Activated CD8-positive, alpha-beta T cell treated with anti-CD3 and anti-CD28 coated beads, Interleukin-2, amount 10 ng/mL, durations not matched to agents 7 days and 5 days (primary cell): ENCODE measurements around the gene DUOX1. TPM values are rescaled to one million over a fixed set of nuclear protein-coding genes. Genes with fewer than 3 reads are reported as not detected.

ENCODE experiments used
- ATAC-seq: fragments of 150-1000 bp; cut with Tn5 transposase; one replicate; pipeline ENCODE4 v1.10.0; 2021; ENCODE audit warnings: moderate library complexity
- CTCF ChIA-PET: fragments of 350-600 bp; sonication (Branson Sonifier 250); formaldehyde crosslinking; loops from one replicate; lab custom pipeline; 2021; ENCODE audit warnings: antibody characterized with exemption; lab: Charles Lee
- POLR2A ChIA-PET: fragments of 350-600 bp; sonication (Branson Sonifier 250); formaldehyde crosslinking; loops from one replicate; lab custom pipeline; 2021; ENCODE audit warnings: antibody characterized with exemption; lab: Charles Lee
- DNase-seq: peaks from one replicate; pipeline ENCODE4 v3.0.0-alpha.2; 2020
- H3K27ac Mint-ChIP-seq: one replicate; pipeline ENCODE4 v1.8.0; 2021; ENCODE audit warnings: mild to moderate bottlenecking, mixed read lengths
- H3K27me3 Mint-ChIP-seq: one replicate; pipeline ENCODE4 v1.8.0; 2021; ENCODE audit warnings: low read depth, mixed read lengths
- H3K36me3 Mint-ChIP-seq: one replicate; pipeline ENCODE4 v1.8.0; 2021; ENCODE audit warnings: low read depth, mixed read lengths
- H3K4me1 Mint-ChIP-seq: one replicate; pipeline ENCODE4 v1.8.0; 2021; ENCODE audit warnings: low read depth, mixed read lengths
- H3K4me3 Mint-ChIP-seq: one replicate; pipeline ENCODE4 v1.8.0; 2021; ENCODE audit warnings: mild to moderate bottlenecking, mixed read lengths
- H3K9me3 Mint-ChIP-seq: one replicate; pipeline ENCODE4 v1.8.0; 2022; ENCODE audit warnings: mixed read lengths; ENCODE audit not compliant: insufficient read depth
- total RNA-seq, 2 experiments: library from RNA; stranded (reverse); gene quantifications; one replicate each; pipeline ENCODE4 v1.2.3, GENCODE V29; 2021

Gene DUOX1
- total RNA-seq, 2 experiments from 2014 or later = not detected

- Mint-ChIP-seq H3K4me3 (no peak overlapping the region), H3K27me3 (peaks cover 38% of the 10 kb centered on the region), H3K9me3 (no peaks in the 10 kb centered on the region), H3K36me3 (no peaks in the 10 kb centered on the region), H3K4me1 (peaks cover 9% of the 10 kb centered on the region), H3K27ac (no peak overlapping the region)
- ATAC-seq (no peak), DNase-seq (no peak)
- ChIA-PET POLR2A (no interaction called here), CTCF (interaction anchor here (4.0 kb wide), 1 partner anchor 10 kb away, joined by 19 read pairs; no protein-coding TSS in a partner anchor)
Observed at GRCh38 chr15:45107941-45108630, 21.7 kb upstream of the DUOX1 start.

GRCh38 chr15:45110256-45110820 is 19.5 kb upstream of the DUOX1 start:
- ATAC-seq = no peak
- ChIA-PET POLR2A (no interaction called here), CTCF (interaction anchor here (1.0 to 1.3 kb wide), 2 partner anchors 8 to 11 kb away, joined by 3 to 9 read pairs; no protein-coding TSS in a partner anchor)
- Mint-ChIP-seq H3K4me3 (no peak overlapping the region), H3K27me3 (peaks cover 61% of the 10 kb centered on the region), H3K36me3 (no peaks in the 10 kb centered on the region), H3K9me3 (no peaks in the 10 kb centered on the region), H3K4me1 (peaks cover 19% of the 10 kb centered on the region), H3K27ac (no peak overlapping the region)
- DNase-seq = no peak

GRCh38 chr15:45111390-45112142 is 18.2 kb upstream of the DUOX1 start:
- H3K27me3 Mint-ChIP-seq = peaks cover 69% of the 10 kb centered on the region
- DNase-seq (no peak), ATAC-seq (no peak)
- no peaks in the 10 kb centered on the region for H3K36me3 Mint-ChIP-seq
- H3K4me3 Mint-ChIP-seq = no peak overlapping the region
- CTCF ChIA-PET = interaction anchor here (1.3 kb wide), 1 partner anchor 11 kb away, joined by 3 read pairs; no protein-coding TSS in a partner anchor
- H3K27ac Mint-ChIP-seq = no peak overlapping the region
- H3K9me3 Mint-ChIP-seq = no peaks in the 10 kb centered on the region
- peaks cover 22% of the 10 kb centered on the region for H3K4me1 Mint-ChIP-seq
- POLR2A ChIA-PET = no interaction called here

GRCh38 chr15:45112143-45112590 is 17.6 kb upstream of the DUOX1 start:
- DNase-seq (no peak), ATAC-seq (no peak)
- POLR2A ChIA-PET = no interaction called here
- Mint-ChIP-seq H3K27ac (peak overlapping the region; percentile 24), H3K27me3 (peaks cover 73% of the 10 kb centered on the region), H3K4me1 (peaks cover 23% of the 10 kb centered on the region), H3K36me3 (no peaks in the 10 kb centered on the region), H3K9me3 (no peaks in the 10 kb centered on the region), H3K4me3 (peak overlapping the region; percentile 2)
- CTCF ChIA-PET = interaction anchor here (1.3 kb wide), 1 partner anchor 11 kb away, joined by 3 read pairs; no protein-coding TSS in a partner anchor

GRCh38 chr15:45112591-45113379 is 17.0 kb upstream of the DUOX1 start:
- peaks cover 29% of the 10 kb centered on the region for H3K4me1 Mint-ChIP-seq
- no peaks in the 10 kb centered on the region for H3K9me3 Mint-ChIP-seq
- no peaks in the 10 kb centered on the region for H3K36me3 Mint-ChIP-seq
- H3K4me3 Mint-ChIP-seq = no peak overlapping the region
- ChIA-PET POLR2A (no interaction called here), CTCF (interaction anchor here (1.3 kb wide), 1 partner anchor 12 kb away, joined by 3 read pairs; no protein-coding TSS in a partner anchor)
- ATAC-seq (no peak), DNase-seq (no peak)
- peaks cover 78% of the 10 kb centered on the region for H3K27me3 Mint-ChIP-seq
- no peak overlapping the region for H3K27ac Mint-ChIP-seq

GRCh38 chr15:45113380-45113990 is 16.3 kb upstream of the DUOX1 start:
- Mint-ChIP-seq H3K27me3 (peaks cover 84% of the 10 kb centered on the region), H3K9me3 (no peaks in the 10 kb centered on the region), H3K4me1 (peaks cover 32% of the 10 kb centered on the region), H3K27ac (no peak overlapping the region), H3K36me3 (no peaks in the 10 kb centered on the region), H3K4me3 (no peak overlapping the region)
- ChIA-PET POLR2A (no interaction called here), CTCF (no interaction called here)
- no peak for DNase-seq
- ATAC-seq = no peak

- no peaks in the 10 kb centered on the region for H3K36me3 Mint-ChIP-seq
- H3K27ac Mint-ChIP-seq = no peak within 1 kb of the TSS
- DNase-seq (no peak), ATAC-seq (no peak)
- peaks cover 32% of the 10 kb centered on the region for H3K4me1 Mint-ChIP-seq
- H3K9me3 Mint-ChIP-seq = no peaks in the 10 kb centered on the region
- peaks cover 80% of the 10 kb centered on the region for H3K27me3 Mint-ChIP-seq
- ChIA-PET POLR2A (no interaction called here), CTCF (interaction anchor here (1.4 kb wide), 1 partner anchor 13 kb away, joined by 3 read pairs; no protein-coding TSS in a partner anchor)
- H3K4me3 Mint-ChIP-seq = no peak within 1 kb of the TSS
Observed at GRCh38 chr15:45114076-45114750, 15.6 kb upstream of the DUOX1 start, which contains the start of the genes DUOX2 and DUOXA2. TSS of gene DUOX2 (minus strand) at chr15:45114172. CDS start at chr15:45113411, 761 bp downstream. TSS of gene DUOXA2 (plus strand) at chr15:45114326. CDS start at chr15:45114606, 280 bp downstream.

GRCh38 chr15:45114751-45115085 is 15.1 kb upstream of the DUOX1 start:
- no peak for ATAC-seq
- no peak overlapping the region for H3K4me3 Mint-ChIP-seq
- ChIA-PET CTCF (interaction anchor here (1.4 kb wide), 1 partner anchor 12 kb away, joined by 3 read pairs; no protein-coding TSS in a partner anchor), POLR2A (no interaction called here)
- no peak overlapping the region for H3K27ac Mint-ChIP-seq
- peaks cover 32% of the 10 kb centered on the region for H3K4me1 Mint-ChIP-seq
- peaks cover 80% of the 10 kb centered on the region for H3K27me3 Mint-ChIP-seq
- no peaks in the 10 kb centered on the region for H3K36me3 Mint-ChIP-seq
- H3K9me3 Mint-ChIP-seq = no peaks in the 10 kb centered on the region
- no peak for DNase-seq

- DNase-seq = no peak
- H3K36me3 Mint-ChIP-seq = no peaks in the 10 kb centered on the region
- H3K4me3 Mint-ChIP-seq = no peak overlapping the region
- peaks cover 74% of the 10 kb centered on the region for H3K27me3 Mint-ChIP-seq
- H3K27ac Mint-ChIP-seq = no peak overlapping the region
- ATAC-seq = no peak
- CTCF ChIA-PET = interaction anchor here (1.4 kb wide), 1 partner anchor 12 kb away, joined by 3 read pairs; no protein-coding TSS in a partner anchor
- no peaks in the 10 kb centered on the region for H3K9me3 Mint-ChIP-seq
- POLR2A ChIA-PET = no interaction called here
- H3K4me1 Mint-ChIP-seq = peaks cover 32% of the 10 kb centered on the region
Observed at GRCh38 chr15:45115312-45115820, 14.4 kb upstream of the DUOX1 start.

GRCh38 chr15:45116006-45116481 is 13.8 kb upstream of the DUOX1 start:
- Mint-ChIP-seq H3K4me1 (peaks cover 32% of the 10 kb centered on the region), H3K4me3 (no peak overlapping the region), H3K36me3 (no peaks in the 10 kb centered on the region), H3K27ac (no peak overlapping the region), H3K27me3 (peaks cover 72% of the 10 kb centered on the region), H3K9me3 (no peaks in the 10 kb centered on the region)
- DNase-seq (no peak), ATAC-seq (no peak)
- POLR2A ChIA-PET = no interaction called here
- CTCF ChIA-PET = no interaction called here
